GM23248 (cell line): ENCODE results near the gene GATD1. TPM values are rescaled to one million over a fixed set of nuclear protein-coding genes. Genes with fewer than 3 reads are reported as not detected.

Source experiments
- DNase-seq: peaks from one replicate; pipeline ENCODE4 v3.0.0-alpha.2; 2015
- H2AFZ ChIP-seq: fragments of 200-600 bp; sonication (generic); 2 replicates; pipeline ENCODE4 v1.6.1; 2016; ENCODE audit warnings: antibody characterized with exemption
- H3F3A ChIP-seq: fragments of 200-600 bp; sonication (generic); 2 replicates; pipeline ENCODE4 v1.6.1; 2016; ENCODE audit warnings: mild to moderate bottlenecking, antibody characterized with exemption, mixed run types; ENCODE audit not compliant: insufficient read depth
- H3K27ac ChIP-seq: fragments of 200-600 bp; sonication (generic); 2 replicates; pipeline ENCODE4 v1.5.1; 2016; ENCODE audit warnings: mild to moderate bottlenecking
- H3K27me3 ChIP-seq: fragments of 200-600 bp; sonication (generic); replicated peaks from 2 replicates; pipeline ENCODE4 v1.6.1; 2016; ENCODE audit warnings: mild to moderate bottlenecking; ENCODE audit not compliant: insufficient read depth
- H3K36me3 ChIP-seq: fragments of 200-600 bp; sonication (generic); 2 replicates; pipeline ENCODE4 v1.6.1; 2016; ENCODE audit warnings: low read depth, mild to moderate bottlenecking
- H3K4me1 ChIP-seq: fragments of 200-600 bp; sonication (generic); 2 replicates; pipeline ENCODE4 v1.6.1; 2016; ENCODE audit warnings: mild to moderate bottlenecking; ENCODE audit not compliant: insufficient read depth
- H3K4me2 ChIP-seq: fragments of 200-600 bp; sonication (generic); one replicate; pipeline ENCODE4 v1.6.1; 2016; ENCODE audit warnings: mild to moderate bottlenecking; ENCODE audit not compliant: unreplicated experiment
- H3K4me3 ChIP-seq: fragments of 200-600 bp; sonication (generic); 2 replicates; pipeline ENCODE4 v1.5.1; 2016; ENCODE audit warnings: mild to moderate bottlenecking
- H3K79me2 ChIP-seq: fragments of 200-600 bp; sonication (generic); 2 replicates; pipeline ENCODE4 v1.6.1; 2016; ENCODE audit warnings: mild to moderate bottlenecking; ENCODE audit not compliant: insufficient read depth
- H3K9ac ChIP-seq: fragments of 200-600 bp; sonication (generic); 2 replicates; pipeline ENCODE4 v1.6.1; 2016; ENCODE audit warnings: mild to moderate bottlenecking
- H3K9me2 ChIP-seq: fragments of 200-600 bp; sonication (generic); 2 replicates; pipeline ENCODE4 v1.6.1; 2016; ENCODE audit warnings: mixed run types, mild to moderate bottlenecking, moderate library complexity; ENCODE audit not compliant: insufficient read depth
- H3K9me3 ChIP-seq: fragments of 200-600 bp; sonication (generic); one replicate; pipeline ENCODE4 v1.6.1; 2017; ENCODE audit warnings: low read depth
- H4K20me1 ChIP-seq: fragments of 200-600 bp; sonication (generic); 2 replicates; pipeline ENCODE4 v1.6.0; 2016; ENCODE audit not compliant: insufficient read depth
- EZH2 ChIP-seq: fragments of 200-600 bp; sonication (generic); IDR thresholded peaks from 2 replicates; pipeline ENCODE4 v1.6.1; 2018; ENCODE audit warnings: antibody characterized with exemption, mild to moderate bottlenecking; ENCODE audit not compliant: insufficient read depth, poor library complexity, severe bottlenecking
- EZH2phosphoT487 ChIP-seq: fragments of 200-600 bp; sonication (generic); IDR thresholded peaks from 2 replicates; pipeline ENCODE4 v1.6.1; 2018; ENCODE audit warnings: antibody characterized with exemption, moderate library complexity, mild to moderate bottlenecking, low read depth; ENCODE audit not compliant: insufficient read depth
- WGBS, 2 experiments: methylation state at CpG; one replicate each; pipeline ENCODE4 v1.1.6; 2015 to 2017; ENCODE audit warnings: low lambda C conversion rate in 2 of 2, low coverage in 1 of 2; ENCODE audit errors: missing lambda C conversion rate in 2 of 2; 5-methylcytosine and 5-hydroxymethylcytosine counted together
- in situ Hi-C: fragments of 300-500 bp; cut with MboI; formaldehyde crosslinking; loops from 2 replicates; pipeline ENCODE4 v1.15.0; 2020
- polyA plus RNA-seq: library from polyadenylated mRNA; unstranded; fragments of >200 nt; fragmentation: Nextera tagmentation; extraction: Ambion mirVana; gene quantifications from 2 replicates; pipeline ENCODE4 v1.2.1, GENCODE V29; 2016
- small RNA-seq: library from RNA; depleted of rRNA; stranded (forward); fragments of <200 nt; gene quantifications from one replicate; pipeline ENCODE3, GENCODE V24; 2014; ENCODE audit warnings: low read depth, low replicate concordance
- total RNA-seq: library from RNA; depleted of rRNA; stranded (reverse); fragments of >200 nt; shearing (Covaris generic); gene quantifications from 2 replicates; pipeline ENCODE4 v1.2.3, GENCODE V29; 2014; rRNA removed

Gene GATD1
- total and polyA plus RNA-seq, 2 experiments from 2014 or later = 27.0 to 45.0 TPM

- Histone ChIP-seq H3K9ac (no peak overlapping the region), H3K9me3 (no peaks in the 10 kb centered on the region), H3K4me3 (no peak overlapping the region), H3K36me3 (no peaks in the 10 kb centered on the region), H3K27me3 (no peaks in the 10 kb centered on the region), H3F3A (no peaks in the 10 kb centered on the region), H3K4me1 (no peaks in the 10 kb centered on the region), H3K9me2 (no peaks in the 10 kb centered on the region), H3K27ac (no peak overlapping the region), H2AFZ (no peak overlapping the region), H3K79me2 (0 out of 2 replicates have a peak, but pooled peaks cover 3% of the 10 kb centered on the region), H4K20me1 (no peaks in the 10 kb centered on the region), H3K4me2 (no peak overlapping the region)
- no peak for DNase-seq
- no peak for TF ChIP-seq EZH2
- no peak for TF ChIP-seq EZH2phosphoT487
- in situ Hi-C loops = no loop called here
- 89 to 91% methylated on average over 30 to 35 of the region's 35 CpGs for WGBS, 2 experiments
Observed at GRCh38 chr11:720017-720641, 57.2 kb downstream of the GATD1 start.

GRCh38 chr11:719214-720016 lies 57.9 kb downstream of the GATD1 start:
- Histone ChIP-seq H3K4me2 (no peak overlapping the region), H3K4me3 (no peak overlapping the region), H2AFZ (no peak overlapping the region), H3K9me2 (no peaks in the 10 kb centered on the region), H3K4me1 (no peaks in the 10 kb centered on the region), H4K20me1 (no peaks in the 10 kb centered on the region), H3K27me3 (no peaks in the 10 kb centered on the region), H3K79me2 (0 out of 2 replicates have a peak, but pooled peaks cover 3% of the 10 kb centered on the region), H3K9me3 (no peaks in the 10 kb centered on the region), H3K27ac (no peak overlapping the region), H3K9ac (no peak overlapping the region), H3K36me3 (no peaks in the 10 kb centered on the region), H3F3A (no peaks in the 10 kb centered on the region)
- 89 to 92% methylated on average over 28 to 34 of the region's 34 CpGs for WGBS, 2 experiments
- in situ Hi-C loops = no loop called here
- TF ChIP-seq EZH2phosphoT487 (no peak), EZH2 (no peak)
- DNase-seq = no peak

Small RNAs within 50 kb of the gene (small RNA-seq; reads per million reads assigned to genes)
- not detected for gene SNORA52

Other genes with a start within 250 kb of the GATD1 start
- gene HRAS, start 241.9 kb downstream of the GATD1 start, total RNA-seq = 62.1 and 83.7 TPM in 2 replicates
- 76.9 and 85.3 TPM in 2 replicates for gene HRAS, start 241.9 kb downstream of the GATD1 start, polyA plus RNA-seq
- gene LRRC56, start 240.0 kb downstream of the GATD1 start, total RNA-seq = 1.3 TPM in 1 of 2 replicates, not detected in the other
- 0.72 and 0.86 TPM in 2 replicates for gene LRRC56, start 240.0 kb downstream of the GATD1 start, polyA plus RNA-seq
- gene LMNTD2, start 216.7 kb downstream of the GATD1 start, total RNA-seq = 0.22 and 2.3 TPM in 2 replicates
- gene LMNTD2, start 216.7 kb downstream of the GATD1 start, polyA plus RNA-seq = 0.35 and 0.36 TPM in 2 replicates
- 18.8 and 19.3 TPM in 2 replicates for gene RASSF7, start 216.5 kb downstream of the GATD1 start, total RNA-seq
- gene RASSF7, start 216.5 kb downstream of the GATD1 start, polyA plus RNA-seq = 10.6 and 11.9 TPM in 2 replicates
- 27.7 and 30.5 TPM in 2 replicates for gene PHRF1, start 201.0 kb downstream of the GATD1 start, total RNA-seq
- gene PHRF1, start 201.0 kb downstream of the GATD1 start, polyA plus RNA-seq = 10.9 and 11.0 TPM in 2 replicates
- gene IRF7, start 161.5 kb downstream of the GATD1 start, total RNA-seq = 3.7 and 11.8 TPM in 2 replicates
- 4.7 and 5.1 TPM in 2 replicates for gene IRF7, start 161.5 kb downstream of the GATD1 start, polyA plus RNA-seq
- gene CDHR5, start 152.5 kb downstream of the GATD1 start, total RNA-seq = not detected in 2 replicates
- gene CDHR5, start 152.5 kb downstream of the GATD1 start, polyA plus RNA-seq = not detected in 2 replicates
- gene SCT, start 150.3 kb downstream of the GATD1 start, total RNA-seq = not detected in 2 replicates
- not detected in 2 replicates for gene SCT, start 150.3 kb downstream of the GATD1 start, polyA plus RNA-seq
- gene DRD4, start 140.2 kb downstream of the GATD1 start, total RNA-seq = not detected in 2 replicates
- gene DRD4, start 140.2 kb downstream of the GATD1 start, polyA plus RNA-seq = not detected in 2 replicates
- 31.6 and 38.5 TPM in 2 replicates for gene DEAF1, start 82.3 kb downstream of the GATD1 start, total RNA-seq
- 31.7 and 35.0 TPM in 2 replicates for gene DEAF1, start 82.3 kb downstream of the GATD1 start, polyA plus RNA-seq
- gene TMEM80, start 81.7 kb downstream of the GATD1 start, total RNA-seq = 27.0 and 37.3 TPM in 2 replicates
- gene TMEM80, start 81.7 kb downstream of the GATD1 start, polyA plus RNA-seq = 47.9 and 50.1 TPM in 2 replicates
- 58.3 and 59.7 TPM in 2 replicates for gene EPS8L2, start 71.3 kb downstream of the GATD1 start, total RNA-seq
- 46.4 and 48.2 TPM in 2 replicates for gene EPS8L2, start 71.3 kb downstream of the GATD1 start, polyA plus RNA-seq
- 185 and 216 TPM in 2 replicates for gene TALDO1, start 30.0 kb downstream of the GATD1 start, total RNA-seq
- gene TALDO1, start 30.0 kb downstream of the GATD1 start, polyA plus RNA-seq = 313 and 318 TPM in 2 replicates
- gene CEND1, start 12.6 kb upstream of the GATD1 start, total RNA-seq = 2.1 and 2.8 TPM in 2 replicates
- gene CEND1, start 12.6 kb upstream of the GATD1 start, polyA plus RNA-seq = 3.4 and 3.9 TPM in 2 replicates
- gene SLC25A22, start 20.8 kb upstream of the GATD1 start, total RNA-seq = 10.5 and 13.9 TPM in 2 replicates
- 18.7 and 19.4 TPM in 2 replicates for gene SLC25A22, start 20.8 kb upstream of the GATD1 start, polyA plus RNA-seq
- 4.2 and 6.4 TPM in 2 replicates for gene PIDD1, start 27.7 kb upstream of the GATD1 start, total RNA-seq
- 7.3 and 8.5 TPM in 2 replicates for gene PIDD1, start 27.7 kb upstream of the GATD1 start, polyA plus RNA-seq
- gene RPLP2, start 32.5 kb upstream of the GATD1 start, total RNA-seq = 162 and 263 TPM in 2 replicates
- gene RPLP2, start 32.5 kb upstream of the GATD1 start, polyA plus RNA-seq = 726 and 744 TPM in 2 replicates
- 35.2 and 38.7 TPM in 2 replicates for gene PNPLA2, start 41.4 kb upstream of the GATD1 start, total RNA-seq
- gene PNPLA2, start 41.4 kb upstream of the GATD1 start, polyA plus RNA-seq = 87.6 and 98.1 TPM in 2 replicates
- 0.38 and 2.3 TPM in 2 replicates for gene CRACR2B, start 50.4 kb upstream of the GATD1 start, total RNA-seq
- 1.2 and 2.0 TPM in 2 replicates for gene CRACR2B, start 50.4 kb upstream of the GATD1 start, polyA plus RNA-seq
- 1,651 and 1,751 TPM in 2 replicates for gene CD151, start 55.5 kb upstream of the GATD1 start, total RNA-seq
- gene CD151, start 55.5 kb upstream of the GATD1 start, polyA plus RNA-seq = 796 and 807 TPM in 2 replicates
- gene POLR2L, start 65.0 kb upstream of the GATD1 start, total RNA-seq = 67.8 and 113 TPM in 2 replicates
- 804 and 820 TPM in 2 replicates for gene POLR2L, start 65.0 kb upstream of the GATD1 start, polyA plus RNA-seq
- 340 and 393 TPM in 2 replicates for gene TSPAN4, start 65.4 kb upstream of the GATD1 start, total RNA-seq
- 343 and 344 TPM in 2 replicates for gene TSPAN4, start 65.4 kb upstream of the GATD1 start, polyA plus RNA-seq
- gene CHID1, start 133.3 kb upstream of the GATD1 start, total RNA-seq = 72.3 and 91.9 TPM in 2 replicates
- gene CHID1, start 133.3 kb upstream of the GATD1 start, polyA plus RNA-seq = 202 and 215 TPM in 2 replicates
- 32.2 and 38.3 TPM in 2 replicates for gene AP2A2, start 148.4 kb upstream of the GATD1 start, total RNA-seq
- 27.5 and 31.1 TPM in 2 replicates for gene AP2A2, start 148.4 kb upstream of the GATD1 start, polyA plus RNA-seq